HEK293 (cell line): ENCODE data around the gene LGALS4.
"Not testable (repeated sequence)": the region's sequence is repeated elsewhere in the genome, so short reads cannot be mapped to it uniquely, and the experiment has no call there.

Experiments
- CTCF ChIA-PET: fragments of 350-600 bp; formaldehyde crosslinking; extraction: SDS; loops from one replicate; lab custom pipeline; 2021; ENCODE audit warnings: antibody characterized with exemption; lab: Yijun Ruan, JAX
- POLR2A ChIA-PET: fragments of 300-600 bp; formaldehyde crosslinking; extraction: SDS; loops from one replicate; lab custom pipeline; 2020; ENCODE audit warnings: antibody characterized with exemption, inconsistent platforms; lab: Yijun Ruan, JAX
- H3K27ac ChIP-seq: fragments of 200-500 bp; sonication (Bioruptor generic); 2 replicates; pipeline ENCODE4 v1.5.1; 2014; ENCODE audit warnings: low read depth, low read length, control low read depth, inconsistent platforms; ENCODE audit errors: extremely low read depth
- H3K36me3 ChIP-seq, 2 experiments: fragments of 200-500 bp in 1 of 2; sonication (Bioruptor generic) in 1 of 2; 1 replicate in 1 of 2; 2 replicates in 1 of 2; pipeline ENCODE4 v1.5.1; 2014 to 2017; ENCODE audit warnings: inconsistent platforms in 2 of 2, low read length in 2 of 2; ENCODE audit not compliant: control insufficient read depth in 2 of 2, insufficient read depth in 1 of 2
- H3K4me1 ChIP-seq: fragments of 200-500 bp; sonication (Bioruptor generic); 2 replicates; pipeline ENCODE4 v1.5.1; 2014; ENCODE audit warnings: mild to moderate bottlenecking, low read length, inconsistent platforms; ENCODE audit not compliant: control insufficient read depth, insufficient read depth
- H3K4me3 ChIP-seq: 2 replicates; pipeline ENCODE4 v1.5.1; 2011; ENCODE audit warnings: low read depth, mild to moderate bottlenecking, control low read depth, low read length, moderate library complexity
- H3K9me3 ChIP-seq: fragments of 200-500 bp; sonication (Bioruptor generic); 2 replicates; pipeline ENCODE4 v1.5.1; 2014; ENCODE audit warnings: low read depth, low read length, inconsistent platforms; ENCODE audit not compliant: control insufficient read depth, insufficient read depth
- GLI2 ChIP-seq: fragments of 450-650 bp; formaldehyde crosslinking; IDR thresholded peaks from 2 replicates; pipeline ENCODE4; 2017; ENCODE audit warnings: missing biosample characterization, missing genetic modification characterization, low read depth, borderline replicate concordance
- RBAK ChIP-seq: fragments of 450-650 bp; formaldehyde crosslinking; IDR thresholded peaks from 2 replicates; pipeline ENCODE4 v1.5.1; 2016; ENCODE audit warnings: missing biosample characterization, missing genetic modification characterization
- REST ChIP-seq: fragments of 450-650 bp; formaldehyde crosslinking; IDR thresholded peaks from 2 replicates; pipeline ENCODE4 v1.5.1; 2016; ENCODE audit warnings: missing biosample characterization, missing genetic modification characterization
- TCF7L2 ChIP-seq: IDR thresholded peaks from 2 replicates; pipeline ENCODE4 v1.6.1; 2011; ENCODE audit warnings: low read depth, mild to moderate bottlenecking, inconsistent platforms, low read length, moderate library complexity, borderline replicate concordance
- ZNF202 ChIP-seq: fragments of 450-650 bp; formaldehyde crosslinking; IDR thresholded peaks from 2 replicates; pipeline ENCODE4 v1.5.1; 2016; ENCODE audit warnings: missing biosample characterization, missing genetic modification characterization, borderline replicate concordance
- ZNF223 ChIP-seq: fragments of 450-650 bp; formaldehyde crosslinking; IDR thresholded peaks from 2 replicates; pipeline ENCODE4 v1.5.1; 2016; ENCODE audit warnings: missing biosample characterization, missing genetic modification characterization
- ZNF274 ChIP-seq, 2 experiments: fragments of 200-500 bp in 1 of 2; fragments of 450-650 bp in 1 of 2; sonication (Bioruptor generic) in 1 of 2; formaldehyde crosslinking in 1 of 2; IDR thresholded peaks; 2 replicates each; pipeline versions ENCODE4 v1.5.1 to v1.6.1; 2014 to 2016; ENCODE audit warnings: borderline replicate concordance in 1 of 2, inconsistent platforms in 1 of 2, low read length in 1 of 2, missing biosample characterization in 1 of 2, missing genetic modification characterization in 1 of 2
- ZNF792 ChIP-seq: fragments of 450-650 bp; formaldehyde crosslinking; IDR thresholded peaks from 2 replicates; pipeline ENCODE4 v1.5.1; 2016; ENCODE audit warnings: missing biosample characterization, missing genetic modification characterization

The LGALS4 gene

GRCh38 chr19:38759590-38760003 is 53.1 kb downstream of the LGALS4 start:
- Histone ChIP-seq H3K36me3 (no peaks in the 10 kb centered on the region; a peak in 1 of 3 replicates), H3K27ac (no peak overlapping the region), H3K4me1 (no peaks in the 10 kb centered on the region), H3K4me3 (no peak overlapping the region), H3K9me3 (0 out of 2 replicates have a peak, but pooled peaks cover 4% of the 10 kb centered on the region)
- TF ChIP-seq ZNF274 (IDR thresholded peaks at IDR 0.05; ENCODE audit: low read length) (no peak), ZNF274 (tag by site-specific recombination; IDR thresholded peaks at IDR 0.05; ENCODE audit: borderline replicate concordance) (no peak), ZNF223 (tag by site-specific recombination) (no peak), RBAK (tag by site-specific recombination) (no peak), GLI2 (tag by site-specific recombination) (no peak), ZNF792 (no peak), ZNF202 (tag by site-specific recombination) (no peak), REST (tag by site-specific recombination) (no peak), TCF7L2 (no peak)
- CTCF ChIA-PET = interaction anchor here (0.6 to 1.0 kb wide), 2 partner anchors 12 to 128 kb away, joined by 3 to 4 read pairs; no protein-coding TSS in a partner anchor
- POLR2A ChIA-PET = interaction anchor here (0.6 to 1.1 kb wide), 2 partner anchors 17 to 76 kb away, joined by 3 to 4 read pairs; no protein-coding TSS in a partner anchor

- POLR2A ChIA-PET = interaction anchor here (0.6 kb wide), 1 partner anchor 107 kb away, joined by 3 read pairs; the partner anchor contains the start of gene ACTN4
- H3K4me1 ChIP-seq, H3K27ac ChIP-seq, H3K36me3 ChIP-seq, H3K9me3 ChIP-seq, H3K4me3 ChIP-seq: not testable (repeated sequence)
- CTCF ChIA-PET = interaction anchor here (1.0 kb wide), 1 partner anchor 15 kb away, joined by 5 read pairs; no protein-coding TSS in a partner anchor
These were observed 58.5 kb downstream of the LGALS4 start for GRCh38 chr19:38754196-38754595.

- H3K27ac ChIP-seq, H3K9me3 ChIP-seq, H3K4me3 ChIP-seq, CTCF ChIA-PET, H3K36me3 ChIP-seq, H3K4me1 ChIP-seq: not testable (repeated sequence)
- POLR2A ChIA-PET = interaction anchor here (0.6 kb wide), 1 partner anchor 106 kb away, joined by 3 read pairs; the partner anchor contains the start of gene ACTN4
These were observed 59.0 kb downstream of the LGALS4 start for GRCh38 chr19:38753783-38754182.
